Chondrocyte (in vitro differentiated cells): ENCODE measurements around the gene IDH3B. TPM values are rescaled to one million over a fixed set of nuclear protein-coding genes. Genes with fewer than 3 reads are reported as not detected.

Experiments used
- DNase-seq: peaks from one replicate; pipeline ENCODE4 v3.0.0; 2021; ENCODE audit warnings: mixed read lengths, low spot score
- H3K27ac Mint-ChIP-seq: one replicate; pipeline ENCODE4 v1.8.0; 2021; ENCODE audit warnings: mild to moderate bottlenecking, moderate library complexity, mixed read lengths; ENCODE audit not compliant: unreplicated experiment
- H3K27me3 Mint-ChIP-seq: 2 replicates; pipeline ENCODE4 v1.8.0; 2021; ENCODE audit warnings: low read depth, mixed read lengths
- H3K36me3 Mint-ChIP-seq: 2 replicates; pipeline ENCODE4 v1.8.0; 2021; ENCODE audit warnings: low read depth, mixed read lengths
- H3K4me1 Mint-ChIP-seq: 2 replicates; pipeline ENCODE4 v1.8.0; 2021; ENCODE audit warnings: low read depth, mild to moderate bottlenecking, mixed read lengths
- H3K4me3 Mint-ChIP-seq: one replicate; pipeline ENCODE4 v1.8.0; 2021; ENCODE audit warnings: mild to moderate bottlenecking, moderate library complexity, mixed read lengths; ENCODE audit not compliant: unreplicated experiment
- H3K9me3 Mint-ChIP-seq: 2 replicates; pipeline ENCODE4 v1.8.0; 2021; ENCODE audit warnings: low read depth, mixed read lengths
- long read RNA-seq: library from polyadenylated mRNA; stranded (forward); transcript quantifications from one replicate; pipeline ENCODE4 v2.0.0, GENCODE V29; 2021
- total RNA-seq: library from RNA; stranded (reverse); gene quantifications from 3 replicates; pipeline ENCODE4 v1.2.1, GENCODE V29; 2021
- TF ChIP-seq, protein P1 (sequence below): fragments of 200-600 bp; sonication (generic); IDR thresholded peaks from 2 replicates; pipeline ENCODE4 v1.5.0; 2021; ENCODE audit warnings: antibody characterized with exemption, mild to moderate bottlenecking, moderate library complexity

IDH3B gene
- 56.5 to 65.9 TPM (median 57.1 TPM) in 3 replicates for total RNA-seq
- long read RNA-seq, transcript IDH3B-201 (12 exons, 1,545 nt) = major isoform, 48 of 161 reads
- long read RNA-seq, transcript IDH3B-206 (13 exons, 1,279 nt) = minor isoform, 12 of 161 reads
- long read RNA-seq, partial matches to known transcripts = 92 of 161 reads
- long read RNA-seq, other reads (novel, unspliced or antisense) = 7 of 161 reads

DNA sequence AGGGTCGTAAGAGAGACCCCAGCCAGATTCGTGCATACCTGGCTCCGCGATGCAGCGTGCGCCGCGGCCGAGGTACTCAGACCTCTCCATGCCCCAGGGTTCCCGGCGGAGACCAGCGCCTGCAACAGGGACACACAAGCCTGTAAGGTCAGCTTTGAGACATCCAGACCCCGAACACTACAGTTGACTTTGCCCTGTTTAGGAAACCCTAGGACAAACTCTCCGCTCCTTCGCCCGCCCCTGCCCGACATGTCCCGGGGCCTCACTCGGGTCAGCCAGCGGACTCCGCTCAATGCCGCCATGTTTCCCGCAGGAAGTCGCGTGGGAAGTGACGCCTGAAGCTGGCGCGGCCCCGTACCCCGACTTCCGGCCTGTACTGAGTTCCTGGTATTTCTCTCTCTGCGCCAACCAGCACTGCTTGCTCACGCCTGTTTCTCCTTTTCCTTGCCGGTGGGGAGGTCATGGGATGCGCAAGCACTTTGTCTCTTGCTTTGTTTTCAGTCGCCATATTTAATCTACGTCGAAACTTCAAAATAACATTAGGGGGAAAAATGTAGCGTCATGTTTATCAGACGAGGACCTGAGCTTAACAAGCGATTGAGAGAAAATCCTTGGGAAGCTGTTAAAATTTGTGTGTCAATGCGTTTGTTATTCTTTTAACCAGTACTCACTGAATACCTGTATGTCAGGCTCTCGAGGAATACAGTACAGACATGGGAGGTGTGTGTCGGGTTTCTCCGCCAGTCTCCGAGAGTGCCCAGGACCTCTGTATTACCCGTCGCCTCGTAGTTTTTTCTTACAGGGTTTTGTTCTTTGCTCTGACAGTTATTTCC lies at the start of gene IDH3B:
IDH3B (minus strand) TSS at position 330 of the 833 bp plus-strand sequence; CDS start at position 302, 28 bp downstream.
- Mint-ChIP-seq H3K27ac (peak within 1 kb of the TSS; percentile 98), H3K4me1 (peaks cover 24% of the 10 kb centered on the region), H3K4me3 (peak within 1 kb of the TSS; percentile 86), H3K27me3 (peaks cover 13% of the 10 kb centered on the region), H3K9me3 (no peaks in the 10 kb centered on the region), H3K36me3 (peaks cover 19% of the 10 kb centered on the region)
- DNase-seq = peak; percentile 97
- TF ChIP-seq, protein P1, sequence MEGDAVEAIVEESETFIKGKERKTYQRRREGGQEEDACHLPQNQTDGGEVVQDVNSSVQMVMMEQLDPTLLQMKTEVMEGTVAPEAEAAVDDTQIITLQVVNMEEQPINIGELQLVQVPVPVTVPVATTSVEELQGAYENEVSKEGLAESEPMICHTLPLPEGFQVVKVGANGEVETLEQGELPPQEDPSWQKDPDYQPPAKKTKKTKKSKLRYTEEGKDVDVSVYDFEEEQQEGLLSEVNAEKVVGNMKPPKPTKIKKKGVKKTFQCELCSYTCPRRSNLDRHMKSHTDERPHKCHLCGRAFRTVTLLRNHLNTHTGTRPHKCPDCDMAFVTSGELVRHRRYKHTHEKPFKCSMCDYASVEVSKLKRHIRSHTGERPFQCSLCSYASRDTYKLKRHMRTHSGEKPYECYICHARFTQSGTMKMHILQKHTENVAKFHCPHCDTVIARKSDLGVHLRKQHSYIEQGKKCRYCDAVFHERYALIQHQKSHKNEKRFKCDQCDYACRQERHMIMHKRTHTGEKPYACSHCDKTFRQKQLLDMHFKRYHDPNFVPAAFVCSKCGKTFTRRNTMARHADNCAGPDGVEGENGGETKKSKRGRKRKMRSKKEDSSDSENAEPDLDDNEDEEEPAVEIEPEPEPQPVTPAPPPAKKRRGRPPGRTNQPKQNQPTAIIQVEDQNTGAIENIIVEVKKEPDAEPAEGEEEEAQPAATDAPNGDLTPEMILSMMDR = no peak

DNA sequence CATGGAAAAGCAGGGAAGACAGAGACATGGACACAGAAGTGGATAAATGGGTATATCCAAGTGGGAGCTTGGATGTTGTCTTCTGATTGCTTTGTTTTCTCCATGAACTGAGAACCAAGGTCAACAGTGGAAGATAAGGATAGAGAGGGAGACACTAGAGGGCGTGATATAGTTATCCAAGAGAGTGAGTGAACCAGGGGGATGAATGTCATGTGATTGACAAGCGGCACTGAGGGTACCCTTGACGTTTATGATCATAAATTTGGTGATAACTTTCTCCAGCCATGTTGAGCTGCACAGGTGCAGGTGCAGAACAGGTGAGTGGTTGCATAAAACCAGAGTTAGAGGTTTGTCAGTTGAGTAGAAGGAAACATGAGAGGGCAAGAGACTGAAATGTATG lies 49.3 kb upstream of the IDH3B start:
- Mint-ChIP-seq H3K27me3 (peaks cover 10% of the 10 kb centered on the region), H3K9me3 (no peaks in the 10 kb centered on the region), H3K27ac (no peak overlapping the region), H3K36me3 (peaks cover 5% of the 10 kb centered on the region), H3K4me1 (no peaks in the 10 kb centered on the region), H3K4me3 (no peak overlapping the region)
- DNase-seq = no peak
- TF ChIP-seq, protein P1 = peak; percentile 37

DNA sequence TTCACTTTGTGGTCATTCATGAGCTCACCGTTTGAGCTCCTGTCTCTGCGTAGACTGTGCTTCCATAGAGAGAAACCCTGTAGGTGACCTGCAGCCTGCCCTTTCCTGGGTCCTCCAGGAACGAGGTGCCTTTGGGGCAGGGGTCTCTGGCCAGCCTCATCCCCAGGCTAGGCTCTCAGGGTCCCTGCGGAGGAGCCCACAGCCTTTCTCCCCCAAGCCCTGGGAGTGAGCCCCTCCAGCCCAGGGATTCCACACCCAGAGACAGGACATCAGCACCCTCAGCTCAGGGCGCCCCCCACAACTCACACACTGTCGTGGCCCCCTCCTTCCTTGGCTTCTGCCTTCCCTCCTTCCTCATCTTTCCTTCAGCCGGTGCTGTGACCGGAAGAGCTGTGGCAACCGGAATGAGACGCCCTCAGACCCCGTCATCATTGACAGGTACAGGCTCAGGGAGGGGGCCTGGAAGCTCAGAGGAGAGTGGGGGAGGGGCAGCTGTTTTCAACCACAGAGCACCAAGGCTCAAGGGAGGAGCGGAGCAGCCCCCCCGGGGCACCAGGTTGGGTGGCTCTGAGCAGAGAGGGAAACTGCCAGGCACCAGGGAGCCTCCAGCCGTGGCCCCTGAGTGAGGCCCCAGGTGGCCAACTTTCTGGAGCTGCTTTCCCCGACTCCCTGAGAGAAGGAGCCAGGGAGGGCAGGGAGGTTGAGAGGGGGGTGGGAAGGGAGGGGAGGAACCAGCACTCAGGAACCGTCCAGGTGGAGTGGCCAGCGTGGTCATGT lies 45.4 kb upstream of the IDH3B start:
- TF ChIP-seq, protein P1 = no peak
- DNase-seq = peak; percentile 52
- Mint-ChIP-seq H3K9me3 (no peaks in the 10 kb centered on the region), H3K4me1 (no peaks in the 10 kb centered on the region), H3K4me3 (no peak overlapping the region), H3K36me3 (peaks cover under 1% of the 10 kb centered on the region), H3K27me3 (peaks cover 24% of the 10 kb centered on the region), H3K27ac (no peak overlapping the region)

GRCh38 chr20:2708665-2709064 lies 44.6 kb upstream of the IDH3B start:
- H3K27me3 Mint-ChIP-seq = peaks cover 23% of the 10 kb centered on the region
- H3K4me3 Mint-ChIP-seq = no peak overlapping the region
- no peak overlapping the region for H3K27ac Mint-ChIP-seq
- H3K36me3 Mint-ChIP-seq = peaks cover 2% of the 10 kb centered on the region
- TF ChIP-seq, protein P1 = no peak
- no peaks in the 10 kb centered on the region for H3K4me1 Mint-ChIP-seq
- no peaks in the 10 kb centered on the region for H3K9me3 Mint-ChIP-seq
- DNase-seq = no peak

DNA sequence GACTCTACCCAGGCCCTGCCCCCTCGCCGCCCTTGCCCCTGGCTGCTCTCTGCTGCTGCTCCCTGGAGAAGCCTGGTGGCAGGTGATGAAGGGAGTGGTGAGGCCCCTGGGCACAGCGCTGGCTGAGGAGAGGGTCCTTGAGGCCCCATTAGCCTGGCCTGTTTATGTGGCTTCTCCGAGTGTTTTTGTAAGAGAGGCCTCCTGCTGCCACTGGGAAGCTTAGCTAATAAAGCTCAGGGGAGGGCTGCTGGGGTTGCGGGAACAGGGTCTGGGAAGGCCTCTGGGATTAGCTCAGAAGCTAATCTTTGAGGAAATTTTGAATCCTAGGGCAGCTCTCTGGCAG lies 44.0 kb upstream of the IDH3B start:
- Mint-ChIP-seq H3K4me3 (no peak overlapping the region), H3K27ac (no peak overlapping the region), H3K4me1 (no peaks in the 10 kb centered on the region), H3K36me3 (peaks cover 2% of the 10 kb centered on the region), H3K27me3 (peaks cover 23% of the 10 kb centered on the region), H3K9me3 (no peaks in the 10 kb centered on the region)
- no peak for DNase-seq
- TF ChIP-seq, protein P1 = no peak
